ENCODE data around the gene NOVA1.

The NOVA1 gene

GRCh38 chr14:26531894-26532293 lies 65.9 kb downstream of the NOVA1 start:
- no peak; the same call in 1 of the 2 replicates for TF ChIP-seq CTCF (conservative IDR thresholded peaks at IDR 0.05)
- H3K27ac ChIP-seq = no peak overlapping the region

GRCh38 chr14:26528415-26529182 lies 69.2 kb downstream of the NOVA1 start:
- no peak for TF ChIP-seq CTCF (conservative IDR thresholded peaks at IDR 0.05)
- no peak overlapping the region for H3K27ac ChIP-seq

- H3K27ac ChIP-seq = no peak overlapping the region
- no peak for TF ChIP-seq CTCF (conservative IDR thresholded peaks at IDR 0.05)
These were observed 70.7 kb downstream of the NOVA1 start for GRCh38 chr14:26527095-26527494.

- TF ChIP-seq CTCF (conservative IDR thresholded peaks at IDR 0.05) = no peak
- H3K27ac ChIP-seq = no peak overlapping the region
These were observed 71.7 kb downstream of the NOVA1 start for GRCh38 chr14:26526137-26526536.

GRCh38 chr14:26525085-26525484 lies 72.7 kb downstream of the NOVA1 start:
- TF ChIP-seq CTCF (conservative IDR thresholded peaks at IDR 0.05) = no peak
- H3K27ac ChIP-seq = no peak overlapping the region

DNA sequence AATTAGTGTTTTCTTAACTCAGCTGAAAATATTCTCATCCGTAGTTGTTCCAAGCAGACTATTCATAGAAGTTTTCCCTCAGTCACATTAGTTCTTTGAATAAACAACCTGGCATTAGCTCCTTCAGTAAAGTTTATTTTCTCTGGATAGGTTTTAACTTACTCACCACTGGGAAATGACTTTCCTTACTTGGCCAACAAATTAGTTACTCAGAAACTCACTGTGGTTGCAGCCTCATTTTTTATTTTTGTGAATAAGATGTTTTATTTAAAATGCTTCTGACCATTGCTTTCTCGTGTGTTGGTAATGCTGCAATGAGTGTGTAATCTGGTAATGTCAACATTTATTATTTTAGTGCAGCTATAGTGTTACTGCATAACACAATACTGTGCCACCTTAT lies 74.9 kb downstream of the NOVA1 start:
- no peak overlapping the region for H3K27ac ChIP-seq

DNA sequence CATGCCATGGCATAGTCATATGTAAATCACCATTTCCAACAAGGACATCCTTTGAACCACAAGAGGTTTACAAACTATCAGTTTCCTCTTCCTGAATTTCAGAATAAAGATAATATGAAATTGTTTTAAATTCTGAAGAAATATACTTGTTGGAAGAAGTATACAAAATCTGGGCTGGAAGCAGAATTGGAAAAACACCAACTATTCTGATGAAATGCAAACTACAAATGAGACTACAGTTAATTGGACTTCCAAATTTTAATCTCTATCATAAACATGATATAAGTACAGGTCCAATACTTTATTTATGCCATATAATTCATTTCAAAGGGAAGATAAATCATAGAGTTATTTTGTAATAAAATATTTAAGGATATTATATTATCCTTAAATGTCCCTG lies 80.1 kb downstream of the NOVA1 start:
- TF ChIP-seq CTCF (conservative IDR thresholded peaks at IDR 0.05) = no peak
- no peak overlapping the region for H3K27ac ChIP-seq

More for the DNA sequence above, 74.9 kb downstream of the NOVA1 start:
- no peak for TF ChIP-seq CTCF (conservative IDR thresholded peaks at IDR 0.05)

Measured in VCaP (cell line).